Neutrophil (primary cell): ENCODE results near the gene SULT6B1.
A peak's percentile ranks its signal among the peaks of the same experiment; 100 is the strongest.

ENCODE experiments used
- H3K27ac ChIP-seq: fragments of 200-600 bp; sonication (generic); 2 replicates; pipeline ENCODE4 v1.5.1; 2016; ENCODE audit warnings: mild to moderate bottlenecking, moderate library complexity
- H3K27me3 ChIP-seq: fragments of 200-600 bp; sonication (generic); 2 replicates; pipeline ENCODE4 v1.6.0; 2016; ENCODE audit warnings: mild to moderate bottlenecking
- H3K36me3 ChIP-seq: fragments of 200-600 bp; sonication (generic); 2 replicates; pipeline ENCODE4 v1.5.1; 2017
- H3K4me1 ChIP-seq, 2 experiments: fragments of 200-600 bp in 1 of 2; sonication (generic) in 1 of 2; 1 replicate in 1 of 2; 2 replicates in 1 of 2; pipeline versions ENCODE4 v1.5.1 to v1.6.1; 2013 to 2016; ENCODE audit warnings: low read depth in 1 of 2, low read length in 1 of 2, mild to moderate bottlenecking in 1 of 2, moderate library complexity in 1 of 2; ENCODE audit not compliant: control insufficient read depth in 1 of 2, insufficient read depth in 1 of 2
- H3K4me3 ChIP-seq, 2 experiments: fragments of 200-600 bp in 1 of 2; sonication (generic) in 1 of 2; 1 replicate in 1 of 2; 2 replicates in 1 of 2; pipeline ENCODE4 v1.5.1; 2013 to 2016; ENCODE audit warnings: low read depth in 1 of 2, low read length in 1 of 2, mild to moderate bottlenecking in 1 of 2, moderate library complexity in 1 of 2
- H3K9me3 ChIP-seq: fragments of 200-600 bp; sonication (generic); 2 replicates; pipeline ENCODE4 v1.5.1; 2016
- TF ChIP-seq, protein P1 (sequence below): fragments of 200-600 bp; sonication (generic); IDR thresholded peaks from 2 replicates; pipeline ENCODE4 v1.5.1; 2016; ENCODE audit warnings: antibody characterized with exemption

Gene SULT6B1

DNA sequence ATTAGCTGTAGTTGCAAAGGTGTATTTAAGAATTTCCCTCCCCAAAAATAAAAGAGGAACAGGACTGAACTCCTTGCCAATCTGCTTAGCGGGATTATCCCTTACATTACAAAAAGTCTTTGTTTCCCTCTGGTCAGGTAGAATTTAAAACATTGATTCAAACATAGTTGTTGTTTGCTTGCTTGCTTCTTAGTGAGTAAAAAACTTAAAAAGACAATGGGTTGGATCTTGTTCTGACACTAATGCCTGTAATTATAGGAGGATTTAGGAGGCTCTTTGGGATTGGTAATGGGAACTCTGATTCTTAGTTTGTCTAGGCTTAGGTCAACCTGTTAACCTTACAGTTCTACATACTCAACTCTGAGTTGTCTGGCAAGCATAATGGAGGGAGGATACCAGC lies 4.1 kb upstream of the SULT6B1 start:
- H3K27me3 ChIP-seq, result no peaks in the 10 kb centered on the region
- H3K27ac ChIP-seq, result no peak overlapping the region
- H3K9me3 ChIP-seq, result no peaks in the 10 kb centered on the region
- TF ChIP-seq, protein P1, sequence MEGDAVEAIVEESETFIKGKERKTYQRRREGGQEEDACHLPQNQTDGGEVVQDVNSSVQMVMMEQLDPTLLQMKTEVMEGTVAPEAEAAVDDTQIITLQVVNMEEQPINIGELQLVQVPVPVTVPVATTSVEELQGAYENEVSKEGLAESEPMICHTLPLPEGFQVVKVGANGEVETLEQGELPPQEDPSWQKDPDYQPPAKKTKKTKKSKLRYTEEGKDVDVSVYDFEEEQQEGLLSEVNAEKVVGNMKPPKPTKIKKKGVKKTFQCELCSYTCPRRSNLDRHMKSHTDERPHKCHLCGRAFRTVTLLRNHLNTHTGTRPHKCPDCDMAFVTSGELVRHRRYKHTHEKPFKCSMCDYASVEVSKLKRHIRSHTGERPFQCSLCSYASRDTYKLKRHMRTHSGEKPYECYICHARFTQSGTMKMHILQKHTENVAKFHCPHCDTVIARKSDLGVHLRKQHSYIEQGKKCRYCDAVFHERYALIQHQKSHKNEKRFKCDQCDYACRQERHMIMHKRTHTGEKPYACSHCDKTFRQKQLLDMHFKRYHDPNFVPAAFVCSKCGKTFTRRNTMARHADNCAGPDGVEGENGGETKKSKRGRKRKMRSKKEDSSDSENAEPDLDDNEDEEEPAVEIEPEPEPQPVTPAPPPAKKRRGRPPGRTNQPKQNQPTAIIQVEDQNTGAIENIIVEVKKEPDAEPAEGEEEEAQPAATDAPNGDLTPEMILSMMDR, result no peak
- peaks cover 93% of the 10 kb centered on the region in 2 experiments for H3K4me1 ChIP-seq
- H3K36me3 ChIP-seq, result no peaks in the 10 kb centered on the region
- H3K4me3 ChIP-seq, result no peak overlapping the region

DNA sequence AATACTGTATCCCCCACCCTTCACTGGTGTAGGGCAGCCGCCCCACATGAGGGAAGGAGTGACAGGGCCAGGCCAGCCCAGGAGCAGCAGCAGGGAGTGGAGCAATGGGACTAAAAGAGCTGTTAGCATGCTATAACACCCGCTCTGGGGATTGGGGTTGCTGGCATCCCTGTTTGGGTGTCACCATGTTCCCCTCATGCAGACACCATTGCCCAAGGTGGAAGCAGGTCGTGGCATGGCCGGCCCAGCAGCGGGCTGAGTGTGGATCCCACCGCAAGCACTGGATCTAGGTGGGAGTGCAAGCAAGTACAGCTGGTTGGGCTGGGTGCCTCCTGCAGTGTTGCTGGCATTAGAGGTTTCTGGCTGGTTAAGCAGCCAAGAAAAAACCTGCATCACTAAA lies 3.3 kb upstream of the SULT6B1 start:
- Histone ChIP-seq H3K27me3 (no peaks in the 10 kb centered on the region), H3K9me3 (no peaks in the 10 kb centered on the region), H3K4me3 (no peak overlapping the region), H3K27ac (peak overlapping the region; percentile 84), H3K36me3 (no peaks in the 10 kb centered on the region), H3K4me1 (peaks cover 85% of the 10 kb centered on the region in 2 experiments)
- TF ChIP-seq, protein P1, result no peak

DNA sequence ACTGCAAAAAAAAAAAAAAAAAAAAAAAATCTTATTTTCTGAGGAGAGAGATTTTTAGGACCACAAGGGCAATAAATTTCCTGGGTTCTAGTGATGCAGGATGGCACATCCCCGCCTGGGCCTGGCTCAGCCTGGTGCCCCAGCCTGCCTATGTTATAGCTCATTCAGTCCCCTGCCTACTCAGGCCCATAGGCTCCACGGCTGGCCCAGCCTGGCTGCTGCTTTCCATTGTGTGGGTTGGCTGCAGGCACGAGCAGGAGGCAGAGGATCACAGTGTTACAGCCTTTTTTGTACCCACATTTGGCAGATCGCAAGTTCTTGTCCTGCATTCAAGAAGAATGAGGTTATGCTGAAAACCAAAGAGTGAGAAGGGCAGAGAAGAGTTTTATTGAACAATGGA lies 2.8 kb upstream of the SULT6B1 start:
- no peaks in the 10 kb centered on the region for H3K9me3 ChIP-seq
- TF ChIP-seq, protein P1, result no peak

DNA sequence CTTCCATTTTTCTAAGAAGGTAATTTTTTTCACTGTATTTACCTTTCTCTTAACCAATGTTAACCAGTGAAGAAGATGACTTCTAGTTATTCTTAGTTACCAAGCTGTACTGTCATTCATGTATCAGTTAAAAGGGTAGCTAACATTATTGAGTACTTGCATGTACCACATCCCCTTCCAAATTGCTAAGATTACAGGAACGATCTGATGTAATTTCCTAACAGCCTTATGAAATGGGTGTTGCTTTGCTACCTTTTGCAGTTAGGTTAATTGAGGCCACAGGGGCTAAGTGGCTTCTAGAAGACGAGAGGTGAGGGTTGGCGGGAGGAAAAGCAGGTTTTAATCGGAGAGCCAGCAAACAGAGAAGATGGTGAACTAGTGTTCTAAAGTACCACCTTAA lies 1.8 kb upstream of the SULT6B1 start:
- TF ChIP-seq, protein P1, result no peak
- H3K36me3 ChIP-seq, result no peaks in the 10 kb centered on the region
- peaks cover 71 to 73% of the 10 kb centered on the region in 2 experiments for H3K4me1 ChIP-seq
- no peaks in the 10 kb centered on the region for H3K9me3 ChIP-seq
- peak overlapping the region; percentile 41 to 46 for H3K4me3 ChIP-seq
- peak overlapping the region; percentile 84 for H3K27ac ChIP-seq
- H3K27me3 ChIP-seq, result no peaks in the 10 kb centered on the region

More for the DNA sequence above, 2.8 kb upstream of the SULT6B1 start:
- no peaks in the 10 kb centered on the region for H3K27me3 ChIP-seq
- H3K4me3 ChIP-seq, result peak overlapping the region in 1 of 2 experiments; percentile 41
- H3K4me1 ChIP-seq, result peaks cover 81 to 83% of the 10 kb centered on the region in 2 experiments
- H3K36me3 ChIP-seq, result no peaks in the 10 kb centered on the region
- peak overlapping the region; percentile 84 for H3K27ac ChIP-seq

DNA sequence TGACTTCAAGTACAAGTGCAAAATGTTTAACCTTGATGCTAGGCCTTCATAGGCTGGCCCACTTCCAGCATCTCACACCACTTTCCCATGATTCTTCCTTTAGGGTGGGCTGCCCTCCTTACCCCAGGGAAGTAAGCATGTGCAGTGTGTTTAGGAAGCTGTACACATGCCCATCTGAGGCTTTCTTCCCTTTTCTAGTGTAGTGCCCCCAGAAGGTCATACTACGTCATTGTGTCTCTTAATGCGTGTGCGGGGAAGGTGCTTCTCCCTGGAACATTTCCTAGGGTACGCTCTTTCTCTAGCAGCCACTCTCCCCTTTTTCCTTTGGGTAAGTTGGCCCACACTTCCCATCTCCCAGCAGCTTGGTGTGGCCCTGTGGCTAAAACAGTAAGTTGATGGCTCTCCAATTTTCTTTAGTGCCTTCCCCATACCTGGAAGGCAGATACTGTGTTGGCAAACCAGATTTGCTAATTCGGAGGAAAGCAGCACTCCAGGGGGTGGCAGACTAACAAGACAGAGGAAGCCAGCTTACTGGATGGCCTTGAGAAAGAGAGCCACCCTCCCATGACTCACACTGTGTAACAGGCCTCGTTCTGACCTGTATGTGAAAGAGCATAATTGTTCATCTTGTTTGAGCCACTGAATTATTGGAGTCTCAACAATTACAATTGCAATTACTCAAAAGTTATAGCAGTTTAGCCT lies 1.1 kb upstream of the SULT6B1 start:
- Histone ChIP-seq H3K9me3 (no peaks in the 10 kb centered on the region), H3K36me3 (no peaks in the 10 kb centered on the region), H3K27ac (peak overlapping the region; percentile 84), H3K4me3 (peak overlapping the region; percentile 27 to 46), H3K27me3 (peaks cover 5% of the 10 kb centered on the region), H3K4me1 (peaks cover 67 to 68% of the 10 kb centered on the region in 2 experiments)
- TF ChIP-seq, protein P1, result no peak
